Measurements from ENCODE around the gene ZFHX3. TPM values are rescaled to one million over a fixed set of nuclear protein-coding genes. Genes with fewer than 3 reads are reported as not detected.

Gene ZFHX3
- total and polyA plus RNA-seq, 2 donors (not counting 3 experiments of a cell fraction or from before 2014, with no cell fraction given), result 3.7 to 18.8 TPM

DNA sequence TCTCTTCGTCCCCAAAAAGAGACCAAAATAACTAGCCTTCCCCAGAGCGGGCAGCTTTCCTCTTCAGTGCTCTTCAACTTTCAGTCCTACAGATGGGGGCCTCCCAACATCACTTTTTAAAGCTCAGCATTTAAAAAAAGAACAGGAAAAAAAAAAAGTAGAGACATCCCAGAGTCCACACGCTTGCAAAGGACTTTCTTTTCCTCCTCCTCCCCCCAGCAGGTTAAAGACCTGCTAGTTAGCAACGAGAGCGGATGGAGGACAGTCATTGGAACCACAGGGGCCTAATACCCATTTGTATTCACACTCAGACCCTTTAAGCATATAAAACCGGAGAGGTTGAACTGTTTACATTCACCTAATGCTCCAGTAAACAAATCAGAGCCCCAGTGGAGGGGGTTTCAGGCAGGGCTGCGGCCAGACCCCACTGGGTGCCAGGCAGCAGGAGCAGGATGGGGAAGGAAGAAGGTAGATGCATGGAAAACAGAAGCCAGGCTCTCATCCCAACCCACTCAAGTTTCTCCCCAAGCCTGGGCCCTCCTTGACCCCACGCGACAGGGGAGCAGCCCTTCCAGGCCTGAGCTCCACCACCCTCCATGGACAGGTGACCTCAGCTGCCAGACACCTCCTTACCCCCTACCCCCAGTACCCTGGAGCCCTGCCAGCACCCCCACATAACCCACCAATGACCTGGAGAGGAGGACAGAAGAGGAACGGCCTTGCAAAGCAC lies 15.2 kb downstream of the ZFHX3 start:
- H3K79me2 ChIP-seq (ENCODE audit: control insufficient read depth, insufficient read depth, low read length), result peaks cover 35% of the 10 kb centered on the region
- no peak for TF ChIP-seq FOS (IDR thresholded peaks at IDR 0.05; ENCODE audit: borderline replicate concordance, insufficient read depth, low read length)
- TF ChIP-seq, protein P1, sequence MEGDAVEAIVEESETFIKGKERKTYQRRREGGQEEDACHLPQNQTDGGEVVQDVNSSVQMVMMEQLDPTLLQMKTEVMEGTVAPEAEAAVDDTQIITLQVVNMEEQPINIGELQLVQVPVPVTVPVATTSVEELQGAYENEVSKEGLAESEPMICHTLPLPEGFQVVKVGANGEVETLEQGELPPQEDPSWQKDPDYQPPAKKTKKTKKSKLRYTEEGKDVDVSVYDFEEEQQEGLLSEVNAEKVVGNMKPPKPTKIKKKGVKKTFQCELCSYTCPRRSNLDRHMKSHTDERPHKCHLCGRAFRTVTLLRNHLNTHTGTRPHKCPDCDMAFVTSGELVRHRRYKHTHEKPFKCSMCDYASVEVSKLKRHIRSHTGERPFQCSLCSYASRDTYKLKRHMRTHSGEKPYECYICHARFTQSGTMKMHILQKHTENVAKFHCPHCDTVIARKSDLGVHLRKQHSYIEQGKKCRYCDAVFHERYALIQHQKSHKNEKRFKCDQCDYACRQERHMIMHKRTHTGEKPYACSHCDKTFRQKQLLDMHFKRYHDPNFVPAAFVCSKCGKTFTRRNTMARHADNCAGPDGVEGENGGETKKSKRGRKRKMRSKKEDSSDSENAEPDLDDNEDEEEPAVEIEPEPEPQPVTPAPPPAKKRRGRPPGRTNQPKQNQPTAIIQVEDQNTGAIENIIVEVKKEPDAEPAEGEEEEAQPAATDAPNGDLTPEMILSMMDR (IDR thresholded peaks at IDR 0.05; ENCODE audit: extremely low read depth in 1 of 2, insufficient read depth in 1 of 2, low read depth in 1 of 2, low read length in 2 of 2), result no peak
- no peak for TF ChIP-seq MYC (IDR thresholded peaks at IDR 0.05; ENCODE audit: low read depth, low read length)
- TF ChIP-seq, protein P2, sequence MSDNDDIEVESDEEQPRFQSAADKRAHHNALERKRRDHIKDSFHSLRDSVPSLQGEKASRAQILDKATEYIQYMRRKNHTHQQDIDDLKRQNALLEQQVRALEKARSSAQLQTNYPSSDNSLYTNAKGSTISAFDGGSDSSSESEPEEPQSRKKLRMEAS (IDR thresholded peaks at IDR 0.05; ENCODE audit: insufficient read depth, insufficient read length), result no peak
- no peak for TF ChIP-seq GATA2 (IDR thresholded peaks at IDR 0.05; ENCODE audit: insufficient read depth, insufficient read length, low read depth, low read length)
- TF ChIP-seq JUN (IDR thresholded peaks at IDR 0.05; ENCODE audit: borderline replicate concordance, insufficient read depth, insufficient read length, low read depth), result no peak
- TF ChIP-seq POLR2AphosphoS5 (IDR thresholded peaks at IDR 0.05; ENCODE audit: insufficient read depth, low read depth, low read length), result no peak
- TF ChIP-seq POLR2A (IDR thresholded peaks at IDR 0.05; ENCODE audit: low read depth, low read length), result no peak
- H3K9me3 ChIP-seq (replicated peaks; ENCODE audit: control insufficient read depth, insufficient read depth, low read length), result no peaks in the 10 kb centered on the region
- ChIA-PET POLR2A (interaction anchor here (1.1 kb wide), 1 partner anchor 19 kb away, joined by 5 read pairs; no protein-coding TSS in a partner anchor), CTCF (interaction anchor here (1.1 kb wide), 1 partner anchor 201 kb away, joined by 3 read pairs; no protein-coding TSS in a partner anchor)
- no peak overlapping the region for H3K4me2 ChIP-seq (ENCODE audit: insufficient read depth, low read length)
- no peaks in the 10 kb centered on the region for H3K27me3 ChIP-seq (ENCODE audit: control insufficient read depth in 2 of 2, insufficient read depth in 2 of 2, low read length in 2 of 2)
- H4K20me1 ChIP-seq (replicated peaks; ENCODE audit: control insufficient read depth, extremely low read depth, insufficient read depth, low read length), result no peaks in the 10 kb centered on the region
- no peak overlapping the region for H3K9ac ChIP-seq (replicated peaks; ENCODE audit: extremely low read depth, insufficient read depth, low read length)
- no TSS peak for BruUV-seq (replicated peaks)
- H2AFZ ChIP-seq (ENCODE audit: low read depth, low read length), result no peak overlapping the region
- no peak overlapping the region for H3K4me3 ChIP-seq (replicated peaks in 1 of 3; ENCODE audit: insufficient read depth in 1 of 3, low read depth in 1 of 3, low read length in 3 of 3)
- dilution Hi-C loops (cut with MboI; ENCODE audit: extremely low pct_ligation_motif_present, low sequenced_read_pairs), result no loop called here
- H3K9me1 ChIP-seq (replicated peaks; ENCODE audit: control insufficient read depth, extremely low read depth, insufficient read depth, low read length), result no peaks in the 10 kb centered on the region
- DNase-seq (ENCODE audit: low read depth, low spot score) (no peak), FAIRE-seq (no peak)
- H3K36me3 ChIP-seq (ENCODE audit: control insufficient read depth in 2 of 2, extremely low read depth in 1 of 2, insufficient read depth in 2 of 2, low read length in 2 of 2), result no peaks in the 10 kb centered on the region
- intact Hi-C loops (cut with micrococcal nuclease), result no loop called here
- no peaks in the 10 kb centered on the region for H3K4me1 ChIP-seq (ENCODE audit: control insufficient read depth, extremely low read depth, insufficient read depth, low read length)
- H3K27ac ChIP-seq (ENCODE audit: insufficient read depth, low read depth, low read length), result no peak overlapping the region

Measured in endothelial cell of umbilical vein (primary cell).